HPDE6-E6E7 (cell line): ENCODE measurements around the gene NRSN1.

Experiments used
- DNase-seq: peaks from one replicate; pipeline ENCODE4 v3.0.0; 2011; ENCODE audit warnings: missing footprints; ENCODE audit errors: extremely low spot score

NRSN1 gene, protein sequence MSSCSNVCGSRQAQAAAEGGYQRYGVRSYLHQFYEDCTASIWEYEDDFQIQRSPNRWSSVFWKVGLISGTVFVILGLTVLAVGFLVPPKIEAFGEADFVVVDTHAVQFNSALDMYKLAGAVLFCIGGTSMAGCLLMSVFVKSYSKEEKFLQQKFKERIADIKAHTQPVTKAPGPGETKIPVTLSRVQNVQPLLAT

GRCh38 chr6:24125980-24126379, at the start of gene NRSN1:
TSS of gene NRSN1 (plus strand) at chr6:24126215. CDS start at chr6:24134328, 8,113 bp downstream.
- no peak for DNase-seq

- DNase-seq, result no peak
These were observed 47.8 kb upstream of the NRSN1 start for GRCh38 chr6:24078200-24078599.

GRCh38 chr6:24079076-24079475, 46.9 kb upstream of the NRSN1 start:
- no peak for DNase-seq

GRCh38 chr6:24080711-24081110, 45.3 kb upstream of the NRSN1 start:
- no peak for DNase-seq

GRCh38 chr6:24089736-24090135, 36.3 kb upstream of the NRSN1 start:
- DNase-seq, result no peak

DNA sequence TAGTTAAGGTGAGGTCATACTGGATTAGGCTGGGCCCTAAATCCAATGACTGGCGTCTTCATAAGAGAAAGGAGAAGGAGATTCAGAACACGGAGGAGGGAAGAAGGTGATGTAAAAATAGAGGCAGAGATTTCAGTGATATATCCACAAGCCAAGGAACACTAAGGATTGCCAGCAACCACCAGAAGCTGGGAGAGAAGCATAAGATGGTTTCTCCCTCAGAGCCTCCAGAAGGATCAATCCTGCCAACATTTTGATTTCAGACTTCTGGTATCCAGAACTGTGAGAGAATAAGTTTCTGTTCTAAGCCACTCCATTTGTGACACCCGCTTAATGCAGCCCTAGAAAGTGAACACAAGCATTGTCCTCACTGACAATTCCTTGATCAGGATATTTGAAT, 33.6 kb upstream of the NRSN1 start:
- no peak for DNase-seq

GRCh38 chr6:24093381-24093780, 32.6 kb upstream of the NRSN1 start:
- DNase-seq, result no peak

DNA sequence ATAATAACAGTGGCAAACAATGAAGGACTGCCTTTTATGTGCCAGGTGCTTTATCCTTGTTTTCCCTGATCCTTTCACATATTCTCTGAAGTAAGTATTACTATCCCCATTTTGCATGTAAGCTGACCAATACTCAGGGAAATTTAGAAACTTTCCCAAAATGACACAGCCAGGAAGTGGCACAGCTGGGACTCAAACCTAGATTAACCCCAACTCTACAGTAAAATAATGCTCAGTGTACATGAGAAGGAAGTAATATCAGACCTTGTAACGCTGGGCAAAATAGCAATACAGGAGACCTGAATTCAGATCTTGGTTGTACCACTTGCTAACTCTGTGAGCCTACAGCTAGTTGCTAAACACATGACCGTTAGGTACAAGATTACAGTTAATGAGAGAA, 26.8 kb upstream of the NRSN1 start:
- DNase-seq, result no peak

DNA sequence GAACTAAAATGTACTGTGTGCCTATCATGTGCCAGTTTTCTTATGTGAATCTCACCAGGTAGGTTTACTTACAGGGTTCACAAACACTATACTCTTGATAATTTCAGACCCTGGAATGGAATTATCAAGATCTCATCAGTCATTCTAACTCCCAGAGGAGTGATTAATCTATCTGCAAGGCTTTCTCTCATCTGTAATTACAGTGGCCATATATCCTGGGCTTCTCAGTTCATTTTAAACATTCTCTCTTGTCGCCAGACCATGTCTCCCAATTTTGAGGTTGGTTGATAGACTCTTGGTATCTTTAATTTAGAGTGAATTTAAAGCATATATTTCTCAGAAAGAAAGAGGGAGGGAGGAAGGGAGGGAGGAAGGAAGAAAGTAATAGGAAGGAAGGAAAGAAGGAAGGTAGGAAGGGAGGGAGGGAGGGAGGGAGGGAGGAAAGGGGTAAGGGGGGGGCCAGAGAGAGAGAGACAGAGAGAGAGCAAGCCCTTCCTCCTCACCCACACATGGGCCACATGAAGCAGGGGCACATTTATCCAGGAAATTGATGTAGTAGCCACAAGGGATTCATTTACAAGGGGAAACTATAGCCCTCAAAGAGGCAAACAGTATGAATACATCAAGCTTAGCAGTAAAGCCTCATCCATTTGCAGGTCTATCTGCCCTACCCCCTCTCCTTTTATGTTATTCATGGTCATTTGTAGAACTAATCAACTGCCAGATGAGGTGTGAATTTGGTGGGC, 25.8 kb upstream of the NRSN1 start:
- DNase-seq, result no peak

DNA sequence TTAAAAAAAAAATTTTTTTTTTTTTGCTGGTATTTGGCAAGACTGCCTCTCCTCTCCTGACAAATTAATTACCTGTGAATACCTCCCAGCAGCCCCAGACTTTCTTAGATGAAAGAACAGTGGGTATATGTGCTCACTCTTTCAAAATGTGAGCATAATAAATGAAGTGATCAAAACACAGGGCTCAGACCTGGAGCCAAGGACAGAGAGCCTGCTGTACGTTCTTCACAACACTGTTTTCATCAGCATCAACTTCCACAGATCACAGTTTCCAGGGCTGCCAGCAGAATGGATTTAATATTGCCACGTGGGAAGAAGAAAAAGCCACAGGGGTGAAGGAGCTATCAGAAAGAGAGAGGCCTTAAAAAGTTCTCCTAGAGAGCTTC, 25.3 kb upstream of the NRSN1 start:
- DNase-seq, result no peak

DNA sequence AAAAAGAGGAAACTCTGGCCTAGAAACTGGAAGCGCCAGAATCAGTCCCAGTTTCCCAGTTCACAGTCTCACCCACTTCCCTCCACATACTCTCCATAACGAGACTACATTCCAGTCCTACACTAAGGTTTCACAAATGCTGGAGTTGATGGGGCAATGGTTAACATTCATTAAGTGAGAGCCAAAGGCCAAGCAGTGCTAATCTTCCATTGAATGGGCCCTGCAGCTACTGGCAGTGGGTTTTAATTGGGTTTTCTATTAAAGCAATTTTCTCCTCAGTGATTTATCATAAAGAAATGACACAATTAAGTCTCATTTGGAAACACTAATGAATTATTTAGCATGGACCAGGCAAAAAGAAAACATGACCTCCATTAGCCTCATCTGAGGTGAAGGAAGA, 20.8 kb upstream of the NRSN1 start:
- no peak for DNase-seq

DNA sequence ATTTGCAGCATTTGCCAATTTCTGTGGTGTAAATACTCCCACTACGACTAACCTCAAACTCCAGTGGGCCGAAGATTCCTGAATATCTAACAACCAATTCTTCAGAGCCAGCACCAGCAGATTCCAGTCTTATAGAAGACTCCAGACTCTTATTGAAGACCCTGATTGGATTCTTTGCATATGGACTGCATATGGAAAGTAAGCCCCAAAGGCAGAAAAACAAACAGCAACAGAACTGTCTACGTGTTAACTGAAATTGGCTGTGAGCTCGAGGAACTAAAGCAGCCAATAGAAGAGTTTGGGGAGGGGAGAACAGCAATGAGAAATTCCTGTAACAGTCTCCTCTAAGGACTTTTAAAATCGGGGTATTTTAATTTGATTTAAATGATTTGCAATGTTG, 19.7 kb upstream of the NRSN1 start:
- DNase-seq, result no peak

DNA sequence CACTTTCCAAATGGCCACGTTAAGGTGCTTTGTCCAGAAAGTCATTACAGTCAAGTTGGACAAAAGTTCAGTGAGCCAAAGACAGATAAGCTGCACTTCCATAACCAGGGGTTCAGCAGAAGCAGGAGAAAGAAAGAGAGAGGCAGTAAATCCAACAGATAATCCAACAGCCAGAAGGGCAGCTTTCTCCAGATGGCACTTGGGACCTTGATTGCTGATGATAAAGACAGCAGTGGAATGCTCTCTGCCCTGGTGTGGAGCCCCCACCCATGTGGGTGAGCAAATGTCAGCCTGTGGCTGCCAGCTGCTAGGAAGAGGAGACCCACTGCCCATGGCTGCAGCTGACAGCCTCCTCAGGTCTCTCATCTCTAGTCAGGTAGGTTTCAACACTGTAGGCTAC, 18.7 kb upstream of the NRSN1 start:
- no peak for DNase-seq

- no peak for DNase-seq
These were observed 18.0 kb upstream of the NRSN1 start for GRCh38 chr6:24108056-24108455.

- no peak for DNase-seq
These were observed 15.6 kb upstream of the NRSN1 start for GRCh38 chr6:24110417-24110816.

DNA sequence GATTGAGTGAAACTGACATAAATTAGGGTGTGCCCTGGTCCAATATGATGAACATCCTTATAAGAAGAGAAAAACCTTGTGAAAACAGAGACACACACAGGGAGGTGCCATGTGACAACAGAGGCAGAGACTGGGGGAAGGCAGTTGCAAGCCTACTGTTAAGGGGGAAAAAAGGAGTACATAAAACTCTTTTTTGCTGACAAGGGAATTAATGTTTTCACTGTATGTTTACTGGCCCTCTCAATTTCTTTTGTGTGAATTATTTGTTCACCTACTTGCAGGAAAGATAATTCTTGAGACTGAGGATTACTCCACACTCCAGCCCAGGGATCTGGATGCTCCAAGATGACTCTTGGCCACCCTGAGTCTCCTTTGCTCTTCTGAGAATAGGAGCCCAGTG, 12.1 kb upstream of the NRSN1 start:
- DNase-seq, result no peak

DNA sequence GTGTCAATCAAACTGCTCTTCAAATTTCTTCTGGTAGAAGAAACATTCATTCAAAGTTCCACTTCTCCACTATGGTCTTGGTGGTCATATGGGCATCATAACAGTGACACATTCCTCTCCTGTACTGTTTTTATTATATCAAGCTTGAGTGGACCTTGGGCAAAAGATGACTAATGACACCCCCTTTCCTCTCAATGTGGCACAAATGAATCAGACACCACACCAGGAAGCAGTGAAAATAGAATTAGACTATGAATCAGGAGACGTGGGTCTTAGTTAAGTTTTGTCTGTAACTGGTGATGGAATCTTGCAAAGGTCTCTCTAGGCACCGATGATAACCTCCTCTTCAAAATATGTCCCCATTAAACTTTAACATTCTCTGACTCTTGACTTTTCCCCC, 9.0 kb upstream of the NRSN1 start:
- no peak for DNase-seq

DNA sequence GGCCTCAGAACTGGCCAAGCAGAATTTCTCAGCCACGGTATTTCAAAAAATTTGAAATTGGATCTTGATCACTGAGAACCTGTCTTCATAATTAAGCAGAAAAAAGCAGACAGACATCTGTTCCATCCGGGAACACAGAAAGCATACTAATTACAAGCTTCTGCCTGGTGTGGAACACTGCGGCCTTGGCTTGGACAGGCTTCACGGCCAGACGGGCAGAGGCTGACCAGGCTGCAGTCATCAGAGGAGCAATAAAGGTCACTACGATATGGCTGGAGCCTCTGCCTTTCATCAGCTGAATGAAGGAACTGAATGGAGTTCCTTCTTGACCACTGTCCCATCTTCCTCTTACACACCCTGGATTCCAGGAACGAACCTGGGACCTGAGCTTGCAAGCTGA, 3.9 kb upstream of the NRSN1 start:
- no peak for DNase-seq

DNA sequence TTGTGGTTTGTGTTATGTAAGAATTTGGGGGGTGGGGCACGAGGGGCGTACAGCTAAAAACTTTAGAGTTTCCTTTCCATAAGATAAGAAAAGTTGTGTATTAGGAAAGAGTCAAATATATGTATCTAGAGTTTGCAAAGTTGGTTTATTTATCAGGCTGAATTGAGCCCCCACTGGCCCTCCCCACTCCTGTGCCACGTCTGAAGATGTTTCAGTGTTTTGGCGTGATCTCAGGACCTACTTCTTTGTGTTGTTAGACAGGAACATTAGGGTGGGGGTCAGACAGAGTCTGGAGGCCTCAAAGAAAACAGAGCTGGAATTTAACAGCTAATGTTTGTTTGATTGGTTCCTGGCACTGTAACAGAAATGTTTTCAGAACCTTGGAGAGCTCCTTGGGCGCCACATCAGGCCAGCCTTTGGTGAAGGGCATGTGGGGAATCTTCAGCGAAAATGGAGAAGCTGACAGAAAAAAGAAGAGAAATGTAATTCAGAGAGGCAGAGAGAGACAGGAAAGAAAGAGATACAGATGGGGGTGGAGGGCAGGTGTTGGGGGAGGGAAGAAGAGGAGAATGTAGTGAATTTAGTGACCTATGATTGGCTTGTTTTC, 674 bp downstream of the NRSN1 start:
- DNase-seq, result peak; percentile 20

DNA sequence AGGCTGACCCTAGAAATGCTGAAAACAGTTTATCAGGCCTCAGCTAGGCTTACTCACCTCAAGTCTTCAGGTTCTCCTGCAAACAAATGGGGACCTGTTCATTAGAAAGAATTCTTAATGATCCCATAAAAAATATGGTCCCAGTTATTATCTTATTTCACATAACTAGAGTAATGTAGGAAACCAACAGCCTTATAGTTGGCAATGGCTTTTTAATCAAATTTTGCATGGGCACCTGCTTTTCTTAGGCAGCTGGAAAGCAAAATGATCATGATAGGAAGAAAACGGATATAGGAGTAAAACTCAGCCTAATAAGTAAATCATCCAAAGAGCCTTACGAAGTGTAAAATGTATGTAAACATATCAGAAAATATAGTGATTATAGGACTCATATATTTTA, 1.3 kb downstream of the NRSN1 start:
- DNase-seq, result no peak

GRCh38 chr6:24131751-24132150, 5.7 kb downstream of the NRSN1 start:
- no peak for DNase-seq

DNA sequence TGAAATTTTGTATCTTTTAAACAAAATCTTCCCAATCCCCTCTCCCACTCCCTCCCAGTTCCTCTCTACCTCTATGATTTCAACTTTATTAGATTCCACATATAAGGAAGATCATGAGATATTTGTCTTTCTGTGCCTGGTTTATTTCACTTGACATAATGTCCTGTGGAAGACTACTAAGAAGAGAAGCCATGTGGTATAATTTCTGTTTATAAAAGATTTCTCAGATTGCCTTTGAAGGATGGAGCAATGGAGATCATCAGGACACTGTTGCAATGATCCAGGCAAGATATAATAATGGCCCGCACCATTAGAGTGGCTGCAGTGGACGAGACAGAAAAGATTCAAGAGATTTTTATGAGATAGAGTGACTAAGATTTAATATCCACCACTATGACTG, 13.1 kb downstream of the NRSN1 start:
- no peak for DNase-seq

DNA sequence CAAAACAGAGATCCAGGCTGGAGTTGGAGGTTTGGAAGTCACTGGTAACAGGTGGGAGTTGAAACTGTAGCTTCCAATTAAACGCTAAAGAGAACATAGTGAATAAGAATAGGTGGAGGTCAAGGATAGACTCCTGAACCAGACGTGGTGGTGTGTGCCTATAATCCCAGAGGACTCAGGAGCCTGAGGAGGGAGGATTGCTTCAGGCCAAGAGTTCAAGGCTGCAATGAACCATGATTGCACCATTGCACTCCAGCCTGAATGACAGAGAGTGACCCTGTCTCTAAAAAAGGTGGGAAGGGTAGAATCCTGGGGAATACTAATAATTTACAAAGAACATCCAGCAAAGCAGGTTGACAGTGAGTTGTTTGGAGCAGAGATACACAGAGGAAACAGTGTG, 13.6 kb downstream of the NRSN1 start:
- no peak for DNase-seq
